ENCODE data around the gene MIPEP. TPM values are rescaled to one million over a fixed set of nuclear protein-coding genes. Genes with fewer than 3 reads are reported as not detected.

MIPEP gene
- total RNA-seq, 3 donors from 2014 or later = 11.0 to 23.0 (median 20.0) TPM

GRCh38 chr13:23833733-23834611 is 55.2 kb downstream of the MIPEP start:
- Histone ChIP-seq H3K36me3 (no peaks in the 10 kb centered on the region), H3K9me3 (no peaks in the 10 kb centered on the region), H3K27me3 (no peaks in the 10 kb centered on the region), H3K27ac (no peak overlapping the region), H3K4me1 (no peaks in the 10 kb centered on the region), H3K4me3 (no peak overlapping the region)
- no peak for TF ChIP-seq CTCF (IDR thresholded peaks at IDR 0.05)
- no peak for TF ChIP-seq POLR2A (IDR thresholded peaks at IDR 0.05)
- no peak for TF ChIP-seq POLR2AphosphoS5 (IDR thresholded peaks at IDR 0.05)
- intact Hi-C loops (cut with DNase I; ENCODE audit: low total_unique reads) = no loop called here
- no peak for DNase-seq (ENCODE audit: low spot score in 2 of 2)

DNA sequence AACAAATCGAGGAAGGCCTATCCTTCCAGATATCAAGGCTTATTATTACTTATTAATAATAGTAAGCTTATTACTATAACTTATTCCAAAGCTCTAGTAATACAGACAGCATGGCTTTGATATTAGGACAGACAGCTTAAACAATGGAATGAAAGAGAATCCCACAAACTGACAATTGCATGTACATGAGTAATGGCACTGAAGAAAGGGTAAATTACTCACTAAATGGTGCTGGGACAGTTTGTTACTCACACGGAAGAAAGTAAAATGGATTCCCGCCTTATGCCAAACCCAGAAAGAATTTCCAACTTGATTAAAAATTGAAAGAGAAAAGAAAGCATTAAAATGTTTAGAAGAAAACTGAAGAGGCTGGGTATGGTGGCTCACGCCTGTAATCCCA is 60.3 kb downstream of the MIPEP start:
- intact Hi-C loops (cut with DNase I; ENCODE audit: low total_unique reads) = no loop called here

DNA sequence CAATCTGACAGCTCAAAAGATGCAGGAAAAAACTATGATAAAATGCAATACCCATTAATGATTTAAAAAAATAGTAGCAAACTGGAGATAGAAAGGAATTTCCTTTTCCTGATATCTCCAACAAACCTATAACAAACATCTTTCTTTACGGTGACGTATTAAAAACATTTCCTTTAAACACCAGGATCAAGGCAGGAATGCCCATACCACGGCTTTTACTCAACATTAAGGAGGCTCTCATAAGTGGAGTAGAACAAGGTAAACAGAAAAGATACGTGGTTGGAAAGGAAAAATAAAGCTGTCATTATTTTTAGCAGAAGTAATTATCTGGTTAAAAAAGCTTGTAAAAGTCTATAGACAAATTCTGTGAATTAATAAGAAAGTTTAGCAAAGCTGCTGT is 61.1 kb downstream of the MIPEP start:
- intact Hi-C loops (cut with DNase I; ENCODE audit: low total_unique reads) = no loop called here
- H3K36me3 ChIP-seq = no peaks in the 10 kb centered on the region
- no peak overlapping the region for H3K4me3 ChIP-seq
- no peak overlapping the region for H3K27ac ChIP-seq
- no peaks in the 10 kb centered on the region for H3K9me3 ChIP-seq
- H3K4me1 ChIP-seq = no peaks in the 10 kb centered on the region
- H3K27me3 ChIP-seq = no peaks in the 10 kb centered on the region
- TF ChIP-seq POLR2A (IDR thresholded peaks at IDR 0.05) (no peak), CTCF (IDR thresholded peaks at IDR 0.05) (no peak), POLR2AphosphoS5 (IDR thresholded peaks at IDR 0.05) (no peak)
- DNase-seq (ENCODE audit: low spot score in 2 of 2) = no peak

More for the DNA sequence above, 60.3 kb downstream of the MIPEP start:
- no peak for TF ChIP-seq CTCF (IDR thresholded peaks at IDR 0.05)
- no peak for TF ChIP-seq POLR2AphosphoS5 (IDR thresholded peaks at IDR 0.05)
- no peak for TF ChIP-seq POLR2A (IDR thresholded peaks at IDR 0.05)
- Histone ChIP-seq H3K27ac (no peak overlapping the region), H3K4me3 (no peak overlapping the region), H3K27me3 (no peaks in the 10 kb centered on the region), H3K9me3 (no peaks in the 10 kb centered on the region), H3K36me3 (no peaks in the 10 kb centered on the region), H3K4me1 (no peaks in the 10 kb centered on the region)
- DNase-seq (ENCODE audit: low spot score in 2 of 2) = no peak

GRCh38 chr13:23825179-23825578 is 64.0 kb downstream of the MIPEP start:
- intact Hi-C loops (cut with DNase I; ENCODE audit: low total_unique reads) = no loop called here
- DNase-seq (ENCODE audit: low spot score in 2 of 2) = no peak

More at GRCh38 chr13:23825179-23825578, 64.0 kb downstream of the MIPEP start:
- Histone ChIP-seq H3K27ac (no peak overlapping the region), H3K9me3 (no peaks in the 10 kb centered on the region), H3K4me3 (no peak overlapping the region), H3K36me3 (no peaks in the 10 kb centered on the region), H3K4me1 (no peaks in the 10 kb centered on the region), H3K27me3 (no peaks in the 10 kb centered on the region)
- TF ChIP-seq CTCF (IDR thresholded peaks at IDR 0.05) (no peak), POLR2A (IDR thresholded peaks at IDR 0.05) (no peak)

Measured in breast epithelium (tissue), 4 donors.